ENCODE results near the gene THRA.

Gene THRA

DNA sequence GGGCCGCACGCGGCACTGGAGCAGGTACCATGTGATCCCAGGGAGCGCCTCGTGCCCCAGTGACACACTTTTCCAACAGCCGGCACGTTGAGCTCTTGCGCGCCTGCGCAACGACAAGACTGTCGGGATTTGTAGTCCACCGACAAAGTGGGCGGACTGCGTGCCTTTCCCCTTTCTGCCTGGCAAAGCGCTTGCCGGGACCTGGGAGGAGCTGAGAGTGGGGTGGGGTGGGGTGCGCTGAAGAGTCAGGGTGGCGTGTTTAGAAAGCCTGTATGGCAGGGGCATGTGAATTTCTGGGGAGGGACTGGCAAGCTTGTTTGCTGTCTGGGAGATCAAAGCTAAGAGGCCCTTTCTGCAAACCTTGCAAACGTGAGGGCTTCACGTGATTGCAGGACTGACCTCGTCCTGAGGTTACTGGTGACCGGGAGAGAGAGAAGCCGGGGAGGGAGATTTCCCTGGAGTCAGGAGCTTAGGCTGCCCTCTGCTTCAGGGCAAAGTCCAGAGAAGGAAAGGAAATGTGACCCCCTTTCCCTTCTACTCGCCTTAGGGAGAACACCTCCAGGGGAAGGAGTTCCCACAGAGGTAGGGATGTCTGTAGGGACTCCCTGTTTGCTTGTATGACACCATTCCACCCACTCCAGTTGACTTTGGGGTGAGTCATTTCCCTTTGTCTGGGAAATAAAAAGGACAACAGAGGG lies 38.1 kb downstream of the THRA start:
- peak; percentile 83 for FAIRE-seq

GRCh38 chr17:40101367-40102210 lies 38.8 kb downstream of the THRA start:
- no peak for FAIRE-seq

GRCh38 chr17:40103071-40103661 lies 40.4 kb downstream of the THRA start:
- no peak for FAIRE-seq

GRCh38 chr17:40103688-40104087 lies 40.9 kb downstream of the THRA start:
- FAIRE-seq: no peak

GRCh38 chr17:40104594-40105486 lies 42.1 kb downstream of the THRA start:
- FAIRE-seq: no peak

- FAIRE-seq: no peak
These were observed 43.3 kb downstream of the THRA start for GRCh38 chr17:40105861-40106759.

DNA sequence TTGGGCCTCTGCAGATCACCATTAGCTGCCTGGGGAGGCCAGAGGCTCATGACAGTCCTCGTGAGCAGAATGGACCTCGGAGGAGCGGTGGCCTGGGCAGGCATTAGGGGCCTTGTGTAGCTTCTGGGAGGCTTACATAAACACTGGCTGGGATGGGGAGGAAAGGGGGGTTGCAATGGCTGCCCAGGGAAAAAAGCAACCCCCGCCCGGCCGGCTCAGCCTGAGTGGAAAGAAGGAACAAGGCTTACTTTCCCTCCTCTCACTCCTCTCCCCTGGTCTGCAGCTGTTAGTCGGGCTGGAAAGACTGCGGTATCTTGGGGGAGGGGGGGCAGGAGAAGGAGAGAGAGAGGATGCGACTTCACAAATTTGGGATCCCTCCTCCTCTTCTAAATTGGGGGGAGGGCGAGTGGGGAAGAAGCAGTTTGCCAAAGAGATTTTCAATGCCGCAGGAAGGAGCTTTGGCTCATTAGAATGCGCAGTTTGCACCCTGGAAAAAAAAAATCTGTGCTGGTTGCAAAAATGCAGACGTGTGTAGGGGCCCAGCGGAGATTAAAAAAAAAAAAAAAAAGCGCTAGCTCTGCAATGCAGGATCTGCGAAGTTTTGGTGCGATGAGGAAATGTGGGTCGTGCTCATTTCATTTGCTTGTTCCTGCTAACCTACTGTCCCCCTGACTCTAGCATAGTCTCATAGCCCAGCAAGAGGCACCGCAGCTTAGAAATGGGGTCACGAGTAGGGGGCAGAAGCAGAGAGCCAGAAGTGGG lies 44.2 kb downstream of the THRA start:
- FAIRE-seq: no peak

DNA sequence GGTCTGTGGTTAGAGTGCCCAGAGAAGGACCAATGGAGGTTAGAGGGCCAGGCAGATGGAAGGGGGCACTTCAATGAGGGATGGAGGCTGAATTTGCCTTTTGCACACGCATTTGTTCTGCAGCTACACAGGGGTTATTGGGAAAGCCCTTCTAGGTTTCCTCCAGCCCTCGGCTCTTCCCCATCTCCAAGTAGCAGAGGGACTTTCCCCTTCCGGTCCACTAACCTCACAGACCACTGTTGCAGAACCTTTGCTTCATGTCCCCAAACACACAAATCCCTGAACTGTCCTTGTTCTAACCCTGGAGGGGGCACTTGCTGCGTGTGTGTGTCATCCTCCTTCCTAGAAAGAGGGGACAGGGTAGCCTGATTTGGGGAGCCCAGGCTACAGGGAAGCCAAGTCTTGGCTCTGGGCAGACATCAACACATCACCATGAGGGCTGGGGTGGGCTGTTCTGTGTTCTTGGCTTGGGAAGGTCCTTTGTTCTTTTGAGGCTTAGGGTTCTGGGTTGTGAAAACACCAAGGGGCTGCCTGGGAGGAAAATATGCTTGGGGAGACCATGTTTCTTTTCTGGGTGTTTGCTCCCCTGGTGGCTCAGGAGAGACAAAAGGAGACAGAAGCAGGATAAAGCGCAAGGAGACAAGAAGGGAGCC lies 44.9 kb downstream of the THRA start:
- FAIRE-seq: no peak

DNA sequence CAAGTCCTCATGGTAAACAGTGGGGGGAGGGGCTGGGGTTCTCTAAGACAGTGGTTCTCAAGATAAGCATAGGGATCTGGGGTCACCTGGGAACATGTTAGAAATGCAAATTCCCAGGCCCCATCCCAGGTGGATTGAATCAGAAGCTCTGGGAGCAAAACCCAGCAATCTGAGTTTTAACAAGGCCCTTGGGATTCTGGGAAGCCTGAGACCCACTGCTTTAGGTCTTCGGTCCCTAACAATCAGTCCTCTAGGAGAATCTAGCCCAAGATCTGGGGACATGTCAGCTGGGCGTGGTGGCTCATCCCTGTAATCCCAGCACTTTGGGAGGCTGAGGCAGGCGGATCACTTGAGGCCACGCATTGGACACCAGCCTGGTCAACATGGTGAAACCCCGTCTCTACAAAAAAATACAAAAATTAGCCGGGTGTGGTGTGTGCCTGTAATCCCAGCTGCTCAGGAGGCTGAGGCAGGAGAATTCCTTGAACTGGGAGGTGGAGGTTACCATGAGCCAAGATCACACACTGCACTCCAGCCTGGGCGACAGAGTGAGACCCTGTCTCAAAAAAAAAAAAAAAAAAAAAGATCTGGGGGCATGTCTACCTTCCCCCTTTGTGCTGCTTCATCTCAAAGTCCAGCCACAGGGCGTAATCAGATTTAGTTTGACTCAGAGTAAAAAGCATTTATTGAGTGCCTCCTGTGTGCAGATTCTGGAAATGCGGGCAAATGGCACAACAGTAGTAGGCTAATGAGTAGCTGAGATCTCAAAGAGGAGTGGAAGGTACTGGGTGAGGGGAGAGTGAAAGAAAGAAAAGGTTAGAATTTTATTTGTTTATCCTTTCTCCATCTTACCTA lies 46.4 kb downstream of the THRA start:
- no peak for FAIRE-seq

GRCh38 chr17:40110026-40110845 lies 47.5 kb downstream of the THRA start:
- FAIRE-seq: no peak

DNA sequence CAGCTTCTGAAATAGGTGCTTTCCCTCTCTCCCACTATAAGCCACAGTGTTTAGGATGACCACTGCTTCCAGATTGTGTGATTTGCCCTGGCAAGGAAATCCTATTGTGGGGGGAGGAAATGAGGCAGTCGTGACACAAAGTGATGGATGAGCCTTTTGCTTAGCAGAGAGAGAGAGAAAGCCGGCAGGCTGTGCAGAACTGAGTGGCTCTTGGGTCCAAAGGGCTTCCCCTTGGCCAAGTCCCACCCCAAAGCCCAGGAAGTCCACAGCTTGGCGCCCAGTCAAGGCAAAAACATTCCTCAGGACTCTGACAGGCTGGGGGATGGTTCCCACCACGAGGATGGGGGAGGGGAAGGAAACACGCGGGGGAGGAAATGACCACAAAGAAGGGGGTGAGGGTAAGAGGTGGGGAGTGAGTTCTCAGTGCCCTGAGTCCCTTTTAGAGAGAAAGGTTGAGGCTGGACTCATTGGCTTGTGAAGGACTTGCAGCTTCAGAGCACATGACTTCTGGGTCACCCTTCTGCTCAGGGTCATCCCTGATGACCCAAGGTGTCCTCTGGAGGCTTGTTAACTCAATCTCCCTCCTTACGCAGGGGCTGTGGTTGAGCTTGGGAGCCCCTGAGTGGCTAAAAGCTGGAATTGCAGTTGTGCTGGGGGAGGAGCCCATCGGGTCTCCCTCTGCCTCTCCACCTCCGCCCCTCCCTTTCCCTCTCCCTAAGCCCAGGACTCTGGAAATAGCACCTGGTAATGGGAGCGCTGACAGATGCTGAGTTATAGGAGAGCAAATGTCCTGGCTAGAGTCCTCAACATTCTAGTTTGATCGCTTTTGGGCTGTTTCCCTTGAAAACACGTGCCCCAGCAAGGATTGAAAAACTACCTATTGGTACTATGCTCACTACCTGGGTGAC lies 48.7 kb downstream of the THRA start:
- no peak for FAIRE-seq

DNA sequence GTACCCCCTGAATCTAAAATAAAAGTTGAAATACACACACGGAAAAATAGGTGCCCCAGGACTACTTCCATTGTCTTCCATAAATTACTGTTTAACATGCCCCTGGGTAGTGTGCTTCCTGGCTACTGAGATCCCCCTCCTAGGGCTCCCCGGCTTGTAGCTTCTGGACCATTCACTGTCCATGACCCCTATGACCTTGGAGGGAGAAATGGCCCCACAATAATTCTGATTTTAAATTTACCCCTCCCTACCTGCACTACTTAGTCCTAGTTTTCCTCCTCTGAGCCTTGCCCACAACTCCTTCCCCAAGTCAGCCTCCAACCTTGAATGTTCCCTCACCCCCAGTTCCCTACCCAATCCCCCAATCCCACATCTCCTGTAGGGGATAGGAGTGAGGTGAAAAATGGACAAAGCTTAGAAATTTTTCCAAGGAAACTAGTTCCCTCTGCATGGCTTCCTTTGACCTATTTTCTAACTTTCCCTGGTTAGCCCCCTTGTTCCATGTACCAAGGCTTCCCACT lies 49.5 kb downstream of the THRA start:
- no peak for FAIRE-seq

- no peak for FAIRE-seq
These were observed 49.9 kb downstream of the THRA start for GRCh38 chr17:40112718-40113109.

GRCh38 chr17:40113110-40113906 lies 50.5 kb downstream of the THRA start:
- peak; percentile 96 for FAIRE-seq

GRCh38 chr17:40113907-40114245 lies 51.1 kb downstream of the THRA start:
- no peak for FAIRE-seq

- no peak for FAIRE-seq
These were observed 52.3 kb downstream of the THRA start for GRCh38 chr17:40115101-40115436.

All from A204.1 (cell line).